Subcutaneous abdominal adipose tissue (tissue), 5 donors: ENCODE data around the gene PPP1CA.
"Not testable (repeated sequence)": the region's sequence is repeated elsewhere in the genome, so short reads cannot be mapped to it uniquely, and the experiment has no call there.

Source experiments
- H3K27ac ChIP-seq: one replicate; pipeline ENCODE4 v1.7.0; 2013; ENCODE audit warnings: low read depth, mild to moderate bottlenecking, inconsistent platforms, low read length, moderate library complexity
- H3K27me3 ChIP-seq, 5 donors: one replicate each; pipeline ENCODE4 v1.7.0; 2013; ENCODE audit warnings: low read length in 5 of 5, inconsistent platforms in 1 of 5; ENCODE audit not compliant: control insufficient read depth in 5 of 5, insufficient read depth in 4 of 5
- H3K36me3 ChIP-seq, 5 donors: one replicate each; pipeline ENCODE4 v1.7.0; 2013; ENCODE audit warnings: low read length in 5 of 5; ENCODE audit not compliant: control insufficient read depth in 5 of 5, insufficient read depth in 5 of 5
- H3K4me1 ChIP-seq, 5 donors: one replicate each; pipeline ENCODE4 v1.7.0; 2013; ENCODE audit warnings: low read length in 5 of 5, mild to moderate bottlenecking in 3 of 5, moderate library complexity in 1 of 5; ENCODE audit not compliant: control insufficient read depth in 5 of 5, insufficient read depth in 5 of 5
- H3K4me3 ChIP-seq, 5 donors: one replicate each; pipeline ENCODE4 v1.7.0; 2013; ENCODE audit warnings: low read length in 5 of 5, low read depth in 1 of 5
- H3K9ac ChIP-seq, 5 donors: one replicate each; pipeline ENCODE4 v1.7.0; 2013; ENCODE audit warnings: low read length in 5 of 5, mild to moderate bottlenecking in 4 of 5, moderate library complexity in 3 of 5
- H3K9me3 ChIP-seq, 5 donors: one replicate each; pipeline ENCODE4 v1.7.0; 2013; ENCODE audit warnings: low read length in 5 of 5; ENCODE audit not compliant: control insufficient read depth in 5 of 5
- donor health status: healthy.
- donor health status: healthy.
- donor health status: healthy.
- donor health status: healthy.
- donor health status: healthy.

PPP1CA gene

GRCh38 chr11:67402192-67402839 is 658 bp upstream of the PPP1CA start:
- Histone ChIP-seq H3K4me3 (peak overlapping the region; percentile 57 to 74 (median 62)), H3K27ac (peak overlapping the region; percentile 54), H3K4me1 (peaks cover 8 to 51% (median 44%) of the 10 kb centered on the region in 5 donors), H3K9ac (peak overlapping the region in 4 of 5 donors; percentile 33 to 62 (median 48)), H3K36me3 (peaks cover 0 to 24% (median 23%) of the 10 kb centered on the region in 5 donors), H3K27me3 (peaks cover 1 to 14% (median 5%) of the 10 kb centered on the region in 5 donors)
- H3K9me3 ChIP-seq: not testable (repeated sequence)

- Histone ChIP-seq H3K4me1 (peaks cover 8 to 58% (median 52%) of the 10 kb centered on the region in 5 donors), H3K36me3 (peaks cover 0 to 34% (median 26%) of the 10 kb centered on the region in 5 donors), H3K4me3 (peak overlapping the region; percentile 75 to 91 (median 82)), H3K27ac (peak overlapping the region; percentile 69), H3K9me3 (no peaks in the 10 kb centered on the region), H3K9ac (peak overlapping the region in 4 of 5 donors; percentile 84 to 93 (median 90)), H3K27me3 (peaks cover 0 to 5% (median 0%) of the 10 kb centered on the region in 5 donors)
Observed at GRCh38 chr11:67400942-67401494, 640 bp downstream of the PPP1CA start.

- H3K9me3 ChIP-seq: no peaks in the 10 kb centered on the region
- H3K9ac ChIP-seq: peak overlapping the region in 4 of 5 donors; percentile 84 to 93 (median 90)
- peak overlapping the region; percentile 75 to 91 (median 82) for H3K4me3 ChIP-seq
- peak overlapping the region; percentile 69 for H3K27ac ChIP-seq
- H3K36me3 ChIP-seq: peaks cover 0 to 40% (median 28%) of the 10 kb centered on the region in 5 donors
- H3K4me1 ChIP-seq: peaks cover 8 to 58% (median 52%) of the 10 kb centered on the region in 5 donors
- H3K27me3 ChIP-seq: peaks cover 0 to 3% (median 0%) of the 10 kb centered on the region in 5 donors
Observed at GRCh38 chr11:67400251-67400941, 1.3 kb downstream of the PPP1CA start.

- H3K4me3 ChIP-seq: no peak overlapping the region
- no peaks in the 10 kb centered on the region for H3K9me3 ChIP-seq
- no peak overlapping the region for H3K27ac ChIP-seq
- no peaks in the 10 kb centered on the region for H3K27me3 ChIP-seq
- peaks cover 0 to 48% (median 30%) of the 10 kb centered on the region in 5 donors for H3K36me3 ChIP-seq
- no peak overlapping the region for H3K9ac ChIP-seq
- H3K4me1 ChIP-seq: peaks cover 9 to 54% (median 52%) of the 10 kb centered on the region in 5 donors
Observed at GRCh38 chr11:67398661-67399563, 2.7 kb downstream of the PPP1CA start.

GRCh38 chr11:67397986-67398660 is 3.5 kb downstream of the PPP1CA start:
- Histone ChIP-seq H3K27me3 (no peaks in the 10 kb centered on the region), H3K36me3 (peaks cover 0 to 51% (median 30%) of the 10 kb centered on the region in 5 donors)

GRCh38 chr11:67397536-67397935 is 4.1 kb downstream of the PPP1CA start:
- Histone ChIP-seq H3K36me3 (peaks cover 0 to 51% (median 30%) of the 10 kb centered on the region in 5 donors), H3K4me1 (peaks cover 10 to 59% (median 54%) of the 10 kb centered on the region in 5 donors), H3K9me3 (no peaks in the 10 kb centered on the region), H3K27ac (no peak overlapping the region), H3K9ac (peak overlapping the region in 1 of 5 donors; percentile 45), H3K4me3 (no peak overlapping the region), H3K27me3 (no peaks in the 10 kb centered on the region)

More at GRCh38 chr11:67397986-67398660, 3.5 kb downstream of the PPP1CA start:
- H3K27ac ChIP-seq: no peak overlapping the region
- no peaks in the 10 kb centered on the region for H3K9me3 ChIP-seq
- H3K4me3 ChIP-seq: no peak overlapping the region
- peaks cover 10 to 57% (median 52%) of the 10 kb centered on the region in 5 donors for H3K4me1 ChIP-seq
- peak overlapping the region in 1 of 5 donors; percentile 2 for H3K9ac ChIP-seq

GRCh38 chr11:67396587-67397389 is 4.9 kb downstream of the PPP1CA start:
- Histone ChIP-seq H3K27me3 (no peaks in the 10 kb centered on the region), H3K36me3 (peaks cover 0 to 51% (median 30%) of the 10 kb centered on the region in 5 donors), H3K27ac (no peak overlapping the region), H3K9me3 (no peaks in the 10 kb centered on the region), H3K4me1 (peaks cover 8 to 57% (median 51%) of the 10 kb centered on the region in 5 donors), H3K4me3 (no peak overlapping the region), H3K9ac (no peak overlapping the region)

- Histone ChIP-seq H3K36me3 (peaks cover 0 to 51% (median 30%) of the 10 kb centered on the region in 5 donors), H3K27ac (no peak overlapping the region), H3K4me3 (no peak overlapping the region), H3K4me1 (peaks cover 8 to 60% (median 54%) of the 10 kb centered on the region in 5 donors), H3K9me3 (no peaks in the 10 kb centered on the region), H3K27me3 (no peaks in the 10 kb centered on the region), H3K9ac (no peak overlapping the region)
Observed at GRCh38 chr11:67396259-67396581, 5.4 kb downstream of the PPP1CA start.
